Keratinocyte (primary cell): ENCODE data around the gene TARS2.

Experiments used
- EZH2 ChIP-seq: IDR thresholded peaks from one replicate; pipeline ENCODE4 v1.6.1; 2012; ENCODE audit warnings: inconsistent platforms, mild to moderate bottlenecking, low read length, moderate library complexity
- TF ChIP-seq, protein P1 (sequence below), 3 experiments: IDR thresholded peaks in 1 of 3; conservative IDR thresholded peaks in 1 of 3; optimal IDR thresholded peaks in 1 of 3; 2 replicates in 2 of 3; 3 replicates in 1 of 3; pipeline versions ENCODE3 to v1.5.1; 2011; ENCODE audit warnings: low read length in 3 of 3, mild to moderate bottlenecking in 3 of 3, moderate library complexity in 2 of 3, control low read depth in 1 of 3, inconsistent platforms in 1 of 3; ENCODE audit not compliant: insufficient read depth in 2 of 3; ENCODE audit errors: extremely low read depth in 1 of 3

DNA sequence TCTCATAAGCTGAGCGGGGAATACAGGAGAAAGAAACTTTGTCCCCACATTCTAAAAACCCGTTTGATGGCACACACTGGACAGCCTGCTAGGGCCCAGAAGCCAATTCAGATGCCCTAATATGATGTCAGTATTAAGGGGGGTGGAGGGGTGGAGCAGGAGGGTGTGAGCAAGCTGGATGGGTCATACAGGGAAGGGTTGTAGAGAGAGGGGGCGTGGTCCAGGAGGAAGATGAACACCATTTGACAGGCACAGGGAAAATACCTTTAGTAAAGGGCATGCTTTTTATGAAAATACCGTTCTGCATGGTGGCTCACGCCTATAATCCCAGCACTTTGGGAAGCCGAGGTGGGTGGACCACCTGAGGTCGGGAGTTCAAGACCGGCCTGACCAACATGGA is 6.0 kb downstream of the TARS2 start:
- TF ChIP-seq, protein P1, sequence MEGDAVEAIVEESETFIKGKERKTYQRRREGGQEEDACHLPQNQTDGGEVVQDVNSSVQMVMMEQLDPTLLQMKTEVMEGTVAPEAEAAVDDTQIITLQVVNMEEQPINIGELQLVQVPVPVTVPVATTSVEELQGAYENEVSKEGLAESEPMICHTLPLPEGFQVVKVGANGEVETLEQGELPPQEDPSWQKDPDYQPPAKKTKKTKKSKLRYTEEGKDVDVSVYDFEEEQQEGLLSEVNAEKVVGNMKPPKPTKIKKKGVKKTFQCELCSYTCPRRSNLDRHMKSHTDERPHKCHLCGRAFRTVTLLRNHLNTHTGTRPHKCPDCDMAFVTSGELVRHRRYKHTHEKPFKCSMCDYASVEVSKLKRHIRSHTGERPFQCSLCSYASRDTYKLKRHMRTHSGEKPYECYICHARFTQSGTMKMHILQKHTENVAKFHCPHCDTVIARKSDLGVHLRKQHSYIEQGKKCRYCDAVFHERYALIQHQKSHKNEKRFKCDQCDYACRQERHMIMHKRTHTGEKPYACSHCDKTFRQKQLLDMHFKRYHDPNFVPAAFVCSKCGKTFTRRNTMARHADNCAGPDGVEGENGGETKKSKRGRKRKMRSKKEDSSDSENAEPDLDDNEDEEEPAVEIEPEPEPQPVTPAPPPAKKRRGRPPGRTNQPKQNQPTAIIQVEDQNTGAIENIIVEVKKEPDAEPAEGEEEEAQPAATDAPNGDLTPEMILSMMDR (optimal IDR thresholded peaks at IDR 0.05 in 1 of 3, IDR thresholded peaks at IDR 0.05 in 1 of 3, conservative IDR thresholded peaks at IDR 0.05 in 1 of 3; ENCODE audit: extremely low read depth in 1 of 3, insufficient read depth in 2 of 3, low read length in 3 of 3), result no peak
- no peak for TF ChIP-seq EZH2
